ENCODE data around the gene CBX5.

The CBX5 gene

GRCh38 chr12:54306925-54307741 lies 27.2 kb upstream of the CBX5 start:
- peak; percentile 7 for DNase-seq (ENCODE audit: low read depth)
- H3K4me3 ChIP-seq (ENCODE audit: control insufficient read depth, low read depth, low read length), result no peak overlapping the region
- TF ChIP-seq, protein P1, sequence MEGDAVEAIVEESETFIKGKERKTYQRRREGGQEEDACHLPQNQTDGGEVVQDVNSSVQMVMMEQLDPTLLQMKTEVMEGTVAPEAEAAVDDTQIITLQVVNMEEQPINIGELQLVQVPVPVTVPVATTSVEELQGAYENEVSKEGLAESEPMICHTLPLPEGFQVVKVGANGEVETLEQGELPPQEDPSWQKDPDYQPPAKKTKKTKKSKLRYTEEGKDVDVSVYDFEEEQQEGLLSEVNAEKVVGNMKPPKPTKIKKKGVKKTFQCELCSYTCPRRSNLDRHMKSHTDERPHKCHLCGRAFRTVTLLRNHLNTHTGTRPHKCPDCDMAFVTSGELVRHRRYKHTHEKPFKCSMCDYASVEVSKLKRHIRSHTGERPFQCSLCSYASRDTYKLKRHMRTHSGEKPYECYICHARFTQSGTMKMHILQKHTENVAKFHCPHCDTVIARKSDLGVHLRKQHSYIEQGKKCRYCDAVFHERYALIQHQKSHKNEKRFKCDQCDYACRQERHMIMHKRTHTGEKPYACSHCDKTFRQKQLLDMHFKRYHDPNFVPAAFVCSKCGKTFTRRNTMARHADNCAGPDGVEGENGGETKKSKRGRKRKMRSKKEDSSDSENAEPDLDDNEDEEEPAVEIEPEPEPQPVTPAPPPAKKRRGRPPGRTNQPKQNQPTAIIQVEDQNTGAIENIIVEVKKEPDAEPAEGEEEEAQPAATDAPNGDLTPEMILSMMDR (IDR thresholded peaks at IDR 0.05; ENCODE audit: control insufficient read depth, insufficient read depth, low read depth, low read length, missing control alignments), result no peak

- DNase-seq (ENCODE audit: low read depth), result peak; percentile 21
- TF ChIP-seq, protein P1 (IDR thresholded peaks at IDR 0.05; ENCODE audit: control insufficient read depth, insufficient read depth, low read depth, low read length, missing control alignments), result no peak
- H3K4me3 ChIP-seq (ENCODE audit: control insufficient read depth, low read depth, low read length), result no peak overlapping the region
These were observed 24.4 kb upstream of the CBX5 start for GRCh38 chr12:54304187-54304810.

DNA sequence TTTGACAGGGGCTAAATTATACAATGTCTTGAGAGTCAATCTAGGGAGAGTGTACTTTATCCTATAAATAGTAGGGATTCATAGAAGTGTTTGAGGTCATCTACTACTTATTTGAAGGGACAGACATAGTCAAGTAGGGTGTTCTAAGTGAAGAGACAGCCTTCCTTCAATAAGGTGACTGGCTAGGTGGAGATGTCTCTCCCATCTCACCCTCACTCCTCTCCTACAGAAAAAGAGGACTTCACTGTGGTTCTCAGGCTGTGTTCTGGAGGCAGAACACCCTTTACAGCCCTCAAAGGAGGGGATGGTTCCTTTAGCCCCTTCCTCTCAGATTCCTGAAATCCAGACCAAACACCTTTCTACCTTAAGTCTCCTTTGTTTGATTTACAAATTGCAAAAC lies 23.7 kb upstream of the CBX5 start:
- TF ChIP-seq, protein P1 (IDR thresholded peaks at IDR 0.05; ENCODE audit: control insufficient read depth, insufficient read depth, low read depth, low read length, missing control alignments), result no peak
- no peak overlapping the region for H3K4me3 ChIP-seq (ENCODE audit: control insufficient read depth, low read depth, low read length)
- no peak for DNase-seq (ENCODE audit: low read depth)

GRCh38 chr12:54301428-54302048 lies 21.6 kb upstream of the CBX5 start:
- no peak overlapping the region for H3K4me3 ChIP-seq (ENCODE audit: control insufficient read depth, low read depth, low read length)
- TF ChIP-seq, protein P1 (IDR thresholded peaks at IDR 0.05; ENCODE audit: control insufficient read depth, insufficient read depth, low read depth, low read length, missing control alignments), result no peak
- DNase-seq (ENCODE audit: low read depth), result no peak

DNA sequence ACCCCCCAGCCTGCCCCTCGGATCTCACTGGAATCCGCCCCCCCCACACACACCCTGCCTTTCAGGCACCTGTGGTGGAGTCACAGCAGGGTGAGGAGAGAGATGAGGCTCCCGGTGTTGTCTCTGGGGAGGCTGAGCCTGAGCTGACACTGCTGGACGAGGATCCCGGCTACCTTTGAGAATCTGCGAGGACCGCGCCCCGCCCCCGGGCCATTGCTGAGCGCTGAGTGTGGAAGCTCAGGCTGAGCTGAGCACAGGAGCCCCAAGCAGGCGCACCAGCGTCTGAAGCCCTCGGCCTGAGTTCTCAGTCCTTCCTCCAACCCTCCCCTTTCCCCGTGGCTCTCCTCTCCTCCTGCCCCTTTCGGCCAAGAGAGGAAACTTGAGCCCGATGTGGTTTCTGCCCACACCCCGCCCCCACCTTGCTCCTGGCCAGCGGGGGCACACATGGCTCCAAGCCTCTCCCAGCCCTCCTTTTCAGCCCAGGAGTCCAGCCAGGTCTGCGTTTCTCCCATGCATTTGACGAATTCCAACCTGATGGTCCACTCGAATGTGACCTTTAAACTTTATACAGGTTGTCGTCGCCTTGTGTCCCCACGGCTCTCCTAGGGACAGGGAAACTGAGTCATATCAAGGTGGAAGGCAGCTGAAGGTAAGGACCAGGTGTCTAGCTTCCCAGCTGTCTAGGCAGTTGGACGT lies 21.0 kb upstream of the CBX5 start, which contains the start of gene NFE2:
TSS of gene NFE2 (minus strand) at position 284 of the 696 bp plus-strand sequence. CDS start 5,767 bp downstream, outside the sequence.
- peak within 1 kb of the TSS; percentile 30 for H3K4me3 ChIP-seq (ENCODE audit: control insufficient read depth, low read depth, low read length)
- no peak for DNase-seq (ENCODE audit: low read depth)
- TF ChIP-seq, protein P1 (IDR thresholded peaks at IDR 0.05; ENCODE audit: control insufficient read depth, insufficient read depth, low read depth, low read length, missing control alignments), result no peak

DNA sequence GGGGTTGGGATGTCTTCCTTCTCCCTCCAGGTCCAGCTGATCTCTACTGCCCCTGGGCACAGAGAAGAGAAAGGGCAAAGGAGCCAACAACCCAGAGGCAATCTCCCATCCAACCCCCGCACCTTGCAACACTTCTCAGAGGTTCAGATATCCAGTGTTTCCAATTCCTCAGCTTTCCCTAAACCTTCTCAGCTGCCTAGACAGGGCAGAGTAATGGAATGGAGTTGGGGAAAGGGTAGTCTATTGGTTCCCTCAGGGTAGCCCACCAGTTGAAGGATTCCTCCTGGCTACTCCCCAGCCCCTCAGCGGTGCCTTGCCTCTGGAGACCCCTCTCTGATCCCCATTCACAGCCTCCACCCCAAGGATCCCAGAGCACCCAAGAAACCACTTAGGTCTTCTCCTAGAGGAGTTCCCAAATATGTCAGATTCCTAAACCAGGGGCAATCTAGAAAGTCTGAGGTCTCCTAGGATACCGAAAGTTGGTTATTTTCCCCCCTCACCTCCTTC lies 20.4 kb upstream of the CBX5 start:
- peak overlapping the region; percentile 30 for H3K4me3 ChIP-seq (ENCODE audit: control insufficient read depth, low read depth, low read length)
- DNase-seq (ENCODE audit: low read depth), result no peak
- TF ChIP-seq, protein P1 (IDR thresholded peaks at IDR 0.05; ENCODE audit: control insufficient read depth, insufficient read depth, low read depth, low read length, missing control alignments), result no peak

All from AG09309 (cell line).